HG03064 (cell line): ENCODE data around the gene SLC35B3.
"Not testable (repeated sequence)": the region's sequence is repeated elsewhere in the genome, so short reads cannot be mapped to it uniquely, and the experiment has no call there.

Experiments
- ATAC-seq: cut with Tn5 transposase; IDR thresholded peaks from one replicate; pipeline ENCODE4 v1.9.1; 2021; ENCODE audit warnings: low read depth; ENCODE audit not compliant: unreplicated experiment

SLC35B3 gene

DNA sequence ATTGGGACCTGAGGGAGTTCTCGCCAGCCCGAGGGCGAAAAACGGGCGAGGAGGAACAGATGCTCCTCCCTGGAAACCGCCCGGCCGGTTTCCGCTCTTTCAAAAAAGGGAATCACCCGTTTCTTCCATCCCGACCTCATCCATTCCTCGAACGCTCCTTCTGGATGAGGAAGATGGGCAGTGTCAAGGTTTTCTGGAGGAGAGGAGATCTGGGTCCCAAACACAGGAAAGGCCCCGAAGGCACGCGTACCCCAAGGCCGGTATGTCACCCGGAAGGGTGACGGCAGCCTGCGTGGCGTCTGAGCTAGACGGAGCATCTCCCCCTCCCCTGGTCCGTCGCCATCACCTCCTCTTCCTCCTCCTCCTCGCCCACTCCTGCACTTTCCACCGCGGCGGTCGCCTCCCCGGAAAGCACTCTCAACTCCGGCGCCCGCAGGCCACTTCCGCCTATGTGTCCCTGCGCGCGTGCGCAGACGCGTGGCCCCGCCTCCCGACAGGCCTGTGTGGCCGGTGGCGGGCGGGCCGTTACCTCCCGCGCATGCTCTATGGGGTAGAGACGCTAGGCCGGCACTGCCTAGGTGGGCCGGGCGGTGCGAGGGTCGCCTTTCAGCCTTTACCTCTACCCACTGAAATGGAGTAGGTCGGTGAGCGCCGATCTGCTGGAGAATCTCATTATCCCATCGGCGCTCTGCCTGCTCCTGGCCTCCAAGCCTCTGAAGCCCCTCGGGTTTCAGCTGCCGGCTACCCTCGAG lies at the start of gene SLC35B3:
Gene SLC35B3 (minus strand): TSS at position 453 of the 752 bp plus-strand sequence.
- peak; percentile 97 for ATAC-seq

DNA sequence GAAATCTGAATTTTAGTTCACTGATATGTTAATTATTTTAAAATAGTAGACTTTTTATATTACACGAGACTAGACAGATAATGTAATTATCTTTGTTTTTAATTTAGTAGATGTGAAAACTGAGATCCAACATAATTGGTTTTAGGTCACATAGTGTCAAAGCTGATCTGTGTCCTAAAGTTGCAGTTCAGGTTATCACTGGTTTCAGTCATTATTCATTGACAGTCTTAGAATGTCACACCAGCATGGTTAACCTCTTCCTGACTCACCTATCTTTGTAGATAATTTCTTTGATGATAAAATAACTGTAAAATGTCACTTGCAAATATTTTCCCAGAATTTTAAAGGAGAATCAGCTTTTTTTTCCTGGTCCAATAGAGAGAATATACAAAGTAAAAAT lies 48.3 kb upstream of the SLC35B3 start:
- no peak for ATAC-seq

DNA sequence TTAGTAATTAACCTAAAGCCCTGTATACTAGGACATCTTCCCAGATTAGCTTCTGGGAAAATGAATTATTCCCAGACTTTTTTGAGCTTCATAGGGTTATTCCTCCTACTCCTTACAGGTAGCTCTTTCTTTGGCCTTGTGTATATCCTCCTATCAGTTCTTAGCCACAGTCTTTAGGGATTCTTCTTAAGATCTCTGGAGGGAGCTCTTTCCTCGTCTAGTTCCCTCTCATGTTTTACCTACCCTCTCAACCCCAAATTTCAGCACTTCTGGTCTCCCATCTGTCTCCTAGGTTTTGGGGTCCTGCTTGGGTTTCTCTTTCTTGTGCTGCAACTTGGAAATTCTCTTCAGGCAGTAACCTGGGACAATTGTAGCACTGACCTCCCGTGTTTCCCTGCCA lies 46.4 kb upstream of the SLC35B3 start:
- no peak for ATAC-seq

DNA sequence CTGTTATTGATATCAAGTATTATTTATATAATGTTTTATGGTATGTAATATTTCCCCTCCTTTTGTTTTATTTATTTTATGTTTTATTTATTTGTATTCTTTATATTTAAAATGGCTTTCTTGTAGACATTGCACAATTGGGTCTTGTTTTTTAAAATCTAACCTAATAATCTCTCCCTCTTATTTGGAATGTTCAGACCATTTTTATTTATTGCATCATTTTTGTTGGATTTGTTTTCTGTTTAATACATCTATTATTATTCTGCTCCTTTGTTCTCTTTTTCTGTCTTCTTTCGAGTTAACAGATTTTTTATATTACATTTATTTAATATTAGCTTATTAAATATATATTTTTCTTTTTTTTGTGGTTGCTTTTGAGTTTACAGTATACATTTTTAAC lies 43.1 kb upstream of the SLC35B3 start:
- ATAC-seq = no peak

DNA sequence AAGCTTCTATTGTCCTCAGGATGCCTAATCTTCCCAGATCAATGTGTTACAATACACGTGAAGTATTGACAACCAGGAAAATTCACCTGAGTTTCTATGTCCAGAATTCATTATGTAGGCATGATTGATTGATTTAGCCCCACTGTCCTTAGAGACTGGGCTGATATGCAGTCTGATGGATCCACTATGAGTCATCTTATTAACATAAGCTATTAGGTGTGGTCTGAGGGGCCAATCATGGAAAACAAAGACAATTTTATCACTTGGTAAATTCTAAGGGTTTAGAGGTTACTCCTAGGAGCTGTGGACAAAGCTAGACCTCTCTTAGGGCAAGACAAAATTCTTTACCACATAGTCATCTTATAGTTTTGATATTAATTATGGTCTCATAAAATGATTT lies 41.3 kb upstream of the SLC35B3 start:
- no peak for ATAC-seq

DNA sequence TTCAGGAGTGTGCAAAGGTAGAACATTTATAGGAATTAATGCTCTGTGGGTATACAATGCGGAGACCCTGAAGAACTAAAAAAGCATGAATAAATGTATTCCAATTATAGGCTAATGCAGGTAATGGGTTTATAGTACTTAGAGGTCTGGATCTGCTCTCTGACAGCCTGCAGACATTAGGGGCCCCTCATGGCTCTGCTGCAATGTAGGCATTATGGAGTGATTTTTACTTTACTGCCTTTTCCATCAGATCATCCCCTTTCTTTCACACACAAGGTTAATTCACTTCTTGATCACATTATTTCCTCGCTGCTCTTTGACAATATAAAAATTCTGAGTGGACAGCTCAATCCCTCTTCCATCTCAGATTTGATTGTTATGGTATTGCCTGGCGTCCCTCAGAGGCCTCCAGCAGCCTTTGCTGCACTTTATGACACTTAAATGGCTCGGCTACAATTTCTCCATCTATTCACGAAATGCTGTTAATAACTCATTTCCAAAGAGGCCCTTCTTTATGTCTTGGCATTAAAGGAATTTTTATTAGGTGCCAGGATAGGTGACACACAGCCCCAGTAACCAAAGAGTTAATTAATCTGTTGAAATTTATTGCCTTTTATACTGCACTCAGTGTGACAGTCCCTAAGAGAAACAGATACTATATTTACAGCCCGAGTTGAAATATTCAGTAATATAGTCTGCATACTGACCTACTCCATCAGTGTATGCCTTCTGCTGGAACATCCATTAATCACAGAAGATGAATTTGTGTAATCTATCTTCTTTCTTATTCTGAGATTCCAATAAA lies 33.4 kb upstream of the SLC35B3 start:
- no peak for ATAC-seq

DNA sequence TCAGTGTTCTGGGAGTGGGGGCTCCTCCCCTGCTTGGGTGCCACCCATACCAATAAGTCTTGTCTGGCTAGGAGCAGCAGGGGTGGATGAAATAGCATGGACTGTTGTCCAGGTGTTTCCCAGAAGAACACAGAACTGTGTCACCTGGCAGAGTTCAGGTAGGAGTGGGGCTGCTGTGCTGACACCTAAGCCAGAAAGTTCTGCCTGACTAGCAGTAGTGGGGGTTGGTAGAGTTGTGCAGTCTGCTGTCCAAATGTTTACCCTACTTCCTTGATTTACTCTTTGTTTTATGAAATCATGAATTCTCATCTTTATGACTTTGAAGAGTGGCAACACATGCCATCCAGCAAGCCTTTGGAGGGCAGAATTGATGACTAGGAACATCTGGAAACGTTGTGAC lies 27.3 kb upstream of the SLC35B3 start:
- no peak for ATAC-seq

DNA sequence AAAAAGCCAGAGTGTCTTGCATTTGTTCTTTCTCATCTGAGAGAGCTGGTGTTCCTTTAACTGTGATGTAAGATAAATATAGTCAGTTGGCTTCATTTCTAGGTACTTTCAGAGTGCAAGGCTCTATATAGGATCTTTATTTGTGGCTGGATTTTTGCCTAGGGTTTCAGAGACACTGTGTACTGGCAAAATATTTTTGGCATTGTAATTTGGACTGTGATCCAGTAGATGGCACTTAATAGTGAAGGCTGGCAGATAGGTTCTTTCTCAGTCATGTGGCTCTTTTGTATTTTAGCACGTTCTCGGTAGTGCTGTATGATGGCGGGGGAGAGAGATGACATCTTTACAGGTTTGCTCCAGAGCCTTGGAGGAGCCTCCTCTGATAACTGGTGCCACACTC lies 26.8 kb upstream of the SLC35B3 start:
- ATAC-seq = no peak

DNA sequence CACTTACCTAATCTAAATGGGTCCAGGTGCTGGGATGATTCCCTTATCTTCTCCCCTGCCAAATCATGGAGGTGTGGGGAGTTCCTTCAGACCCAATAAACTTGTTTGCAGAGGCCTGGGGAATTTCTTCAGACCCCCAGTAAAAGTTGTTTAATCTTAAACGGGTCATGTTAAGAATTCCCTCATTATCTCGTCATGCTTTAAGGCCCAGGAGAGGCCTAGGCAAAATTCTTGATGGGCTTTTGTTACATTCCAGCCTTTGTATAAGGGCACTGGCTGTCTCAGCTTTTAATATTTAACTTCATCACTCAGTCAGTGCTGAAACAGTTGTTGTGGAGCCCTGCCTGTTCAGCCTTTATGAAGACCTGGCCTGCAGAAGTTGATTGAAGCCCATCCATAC lies 11.0 kb upstream of the SLC35B3 start:
- no peak for ATAC-seq

DNA sequence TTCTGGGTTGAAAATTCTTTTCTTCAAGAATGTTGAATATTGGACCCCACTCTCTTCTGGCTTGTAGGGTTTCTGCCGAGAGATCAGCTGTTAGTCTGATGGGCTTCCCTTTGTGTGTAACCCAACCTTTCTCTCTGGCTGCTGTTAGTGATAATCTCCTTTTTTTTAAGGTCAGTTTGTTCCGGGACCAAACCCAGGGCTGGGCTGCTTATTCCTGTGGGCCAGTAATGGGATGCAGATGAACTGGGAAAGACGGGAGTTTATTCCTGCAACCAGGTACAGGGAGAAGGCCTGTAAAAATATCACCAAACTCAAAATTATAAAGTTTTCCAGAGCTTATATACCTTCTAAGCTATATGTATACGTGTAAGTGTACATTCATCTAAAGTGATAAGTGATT lies 10.6 kb upstream of the SLC35B3 start:
- ATAC-seq = not testable (repeated sequence)

DNA sequence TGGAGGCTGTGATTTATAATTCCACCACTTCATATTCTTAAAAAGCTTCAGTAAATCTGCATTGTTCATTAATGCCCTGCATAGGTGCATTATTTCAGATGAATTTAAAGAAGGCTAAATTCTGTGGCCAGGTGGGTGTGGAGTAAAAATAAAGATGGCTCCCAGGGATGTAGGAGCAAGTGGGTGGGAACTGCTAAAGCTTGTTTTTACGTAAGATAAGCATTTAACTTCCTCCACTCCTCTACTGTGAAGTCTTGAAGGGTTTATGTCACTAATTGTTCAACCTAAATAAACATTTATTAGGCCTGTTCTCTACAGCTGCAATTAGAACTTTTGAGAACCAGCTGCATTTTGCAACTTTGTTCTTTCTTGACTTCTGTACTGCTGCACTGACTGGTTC lies 6.8 kb upstream of the SLC35B3 start:
- no peak for ATAC-seq

DNA sequence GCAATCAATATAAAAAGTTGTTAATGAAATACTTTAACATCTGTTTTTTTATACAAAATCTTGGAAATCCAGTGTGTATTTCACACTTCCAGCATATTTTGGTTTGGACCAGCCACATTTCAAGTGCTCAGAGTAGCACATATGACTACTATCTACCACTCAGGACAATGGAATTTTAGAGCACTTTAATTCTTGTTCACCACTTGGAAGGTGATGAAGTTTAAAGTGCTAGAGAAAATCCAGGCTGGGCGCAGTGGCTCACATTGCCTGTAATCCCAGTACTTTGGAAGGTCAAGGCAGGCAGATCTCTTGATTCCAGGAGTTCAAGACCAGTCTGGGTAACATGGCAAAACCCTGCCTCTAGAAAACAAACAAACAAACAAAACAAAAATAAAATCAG lies 6.1 kb upstream of the SLC35B3 start:
- ATAC-seq = no peak

DNA sequence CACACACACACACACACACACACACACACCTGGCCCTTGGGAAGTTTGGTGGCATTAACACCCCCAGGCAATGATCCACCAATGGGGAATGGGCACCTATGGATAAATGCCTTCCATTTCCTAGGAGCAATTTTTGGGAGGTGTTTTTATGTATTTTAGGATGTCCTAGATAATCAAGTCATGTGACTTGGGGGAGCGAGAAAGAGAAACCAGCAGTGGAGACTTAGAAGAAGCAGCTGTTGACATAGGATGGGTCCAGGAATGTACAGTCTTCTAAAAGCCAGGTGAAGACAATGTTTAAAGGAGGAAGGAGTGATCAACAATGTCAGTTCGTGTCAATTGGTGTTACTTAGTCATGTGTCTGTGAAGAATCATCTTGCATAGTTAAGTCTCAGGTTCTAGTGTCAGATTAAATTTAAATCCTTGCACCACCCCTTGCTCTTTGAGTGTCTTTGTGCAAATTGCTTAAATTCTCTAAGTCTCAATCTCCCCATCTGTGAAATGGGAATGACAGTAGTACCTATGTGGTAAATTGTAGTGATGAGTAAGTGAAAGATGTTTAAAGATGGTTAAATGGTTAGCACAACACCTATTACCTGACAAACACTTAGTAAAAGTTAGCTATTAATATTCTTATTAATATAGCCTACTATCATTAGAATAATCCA lies 4.4 kb upstream of the SLC35B3 start:
- ATAC-seq = no peak

DNA sequence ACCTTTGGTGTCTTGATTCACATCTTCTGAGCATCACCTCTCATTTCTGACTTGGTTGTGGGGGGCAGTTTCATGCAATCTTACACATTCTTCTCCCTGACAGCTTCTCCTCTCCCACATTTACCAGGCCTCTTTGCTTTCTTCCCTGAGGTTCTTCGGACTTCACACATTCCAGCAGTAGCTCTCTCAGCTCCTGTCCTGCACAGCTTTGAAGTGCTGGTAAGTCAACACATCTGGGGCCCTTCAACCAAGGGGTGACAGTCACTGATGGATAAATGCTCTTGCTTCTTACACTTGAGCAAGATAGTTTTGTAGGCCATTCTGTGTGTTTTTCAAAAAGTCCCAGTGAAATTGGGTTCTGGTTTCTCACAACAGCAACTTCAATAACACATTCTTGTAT lies 2.5 kb upstream of the SLC35B3 start:
- ATAC-seq = no peak

DNA sequence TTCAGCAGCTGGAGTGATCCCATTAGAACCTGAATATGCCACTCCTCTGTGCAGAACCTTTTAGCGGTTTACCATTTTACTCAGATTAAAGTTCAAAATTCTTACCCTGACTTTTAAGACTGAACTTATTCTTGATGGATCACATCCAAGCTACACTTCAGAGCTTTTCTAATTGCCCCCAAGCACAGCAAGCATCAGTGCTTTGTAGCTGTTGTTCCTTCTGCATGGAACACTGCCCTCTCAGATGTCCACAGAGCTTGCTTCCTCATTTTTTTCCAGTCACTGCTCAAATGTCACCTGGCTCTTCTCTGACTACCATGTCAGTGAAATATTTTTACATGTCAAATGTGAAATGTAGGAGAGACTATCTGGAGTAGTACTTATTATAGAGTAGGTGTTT lies 1.6 kb upstream of the SLC35B3 start:
- no peak for ATAC-seq

DNA sequence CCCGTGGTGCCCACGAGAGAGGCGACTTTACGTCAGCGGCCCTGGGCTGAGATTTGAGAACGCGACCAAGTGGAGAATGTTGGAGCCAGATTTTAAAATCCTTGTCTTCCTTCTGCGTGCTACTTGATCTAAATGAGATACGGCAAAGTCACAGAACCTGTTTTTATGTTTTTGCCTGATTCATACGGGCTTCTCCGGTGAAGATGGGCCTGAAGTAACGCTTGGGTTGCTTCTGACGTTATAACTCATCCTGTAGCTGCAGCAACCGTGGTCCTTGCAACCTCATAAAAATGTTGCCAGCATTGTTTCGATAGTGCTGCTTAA lies 462 bp upstream of the SLC35B3 start:
- ATAC-seq = no peak

DNA sequence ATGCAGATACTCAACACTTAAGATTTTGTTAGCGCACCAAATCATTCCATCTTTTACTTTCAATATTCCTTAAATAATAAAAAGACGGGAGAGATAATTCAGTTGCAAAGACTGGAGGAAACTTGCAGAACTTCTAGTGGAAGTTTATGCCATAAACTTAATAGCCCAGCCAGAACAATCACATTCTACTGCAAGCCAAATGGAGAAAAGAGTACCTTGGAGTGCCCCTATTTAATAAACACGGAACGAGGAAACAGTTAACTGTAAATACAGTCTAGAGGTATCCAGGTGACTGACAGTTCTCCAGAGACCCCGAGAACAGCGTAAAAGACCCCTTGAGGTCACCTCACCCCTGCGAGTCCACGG lies 635 bp downstream of the SLC35B3 start:
- peak; percentile 18 for ATAC-seq

DNA sequence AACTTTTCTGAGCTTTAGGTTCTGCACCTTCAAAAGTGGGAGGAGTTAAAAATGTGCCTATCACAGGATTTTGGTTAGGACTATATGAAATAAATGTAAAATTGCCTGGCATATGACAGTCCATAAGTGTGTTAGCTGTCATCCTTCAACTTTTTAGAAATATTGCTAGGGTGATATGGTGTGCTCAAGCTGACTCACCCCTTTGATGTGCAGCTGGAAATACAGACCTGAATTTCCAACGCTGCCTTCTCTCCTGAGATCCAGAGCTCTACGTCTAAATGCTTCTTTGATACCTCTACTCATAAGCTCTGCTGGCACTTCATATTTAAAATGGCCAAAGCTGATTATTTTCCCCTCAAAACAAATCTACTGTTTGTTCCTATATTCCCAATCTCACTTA lies 2.7 kb downstream of the SLC35B3 start:
- no peak for ATAC-seq

DNA sequence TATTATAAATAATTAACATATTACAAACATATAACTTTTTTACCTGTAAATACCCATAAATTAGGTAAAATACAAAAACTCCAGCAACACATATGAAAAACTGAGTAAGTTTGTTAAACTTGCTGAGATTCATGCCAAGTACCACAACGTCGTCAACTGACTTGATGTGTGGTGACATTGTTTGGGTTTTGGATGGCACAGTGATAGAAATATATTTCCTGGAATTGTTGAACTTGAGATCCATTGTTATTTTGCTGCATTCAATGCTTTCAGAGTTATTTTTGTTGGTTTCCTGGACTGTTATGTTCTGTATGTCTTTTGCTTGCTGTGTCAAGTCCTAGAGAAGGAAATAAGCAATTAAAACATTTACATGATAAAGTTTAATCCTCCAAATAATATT lies 5.5 kb downstream of the SLC35B3 start:
- no peak for ATAC-seq

DNA sequence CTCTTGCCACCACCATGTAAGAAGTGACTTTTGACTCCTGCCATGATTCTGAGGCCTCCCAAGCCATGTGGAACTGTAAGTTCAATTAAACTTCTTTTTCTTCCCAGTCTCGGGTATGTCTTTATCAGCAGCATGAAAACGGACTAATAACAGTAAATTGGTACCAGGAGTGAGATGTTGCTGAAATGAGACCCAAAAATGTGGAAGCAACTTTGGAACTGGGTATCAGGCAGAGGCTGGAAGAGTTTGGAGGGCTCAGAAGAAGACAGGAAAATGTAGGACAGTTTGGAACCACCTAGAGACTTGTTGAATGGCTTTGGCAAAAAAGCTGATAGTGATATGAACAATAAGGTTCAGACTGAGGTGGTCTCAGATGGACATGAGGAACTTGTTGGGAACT lies 8.8 kb downstream of the SLC35B3 start:
- ATAC-seq = not testable (repeated sequence)

DNA sequence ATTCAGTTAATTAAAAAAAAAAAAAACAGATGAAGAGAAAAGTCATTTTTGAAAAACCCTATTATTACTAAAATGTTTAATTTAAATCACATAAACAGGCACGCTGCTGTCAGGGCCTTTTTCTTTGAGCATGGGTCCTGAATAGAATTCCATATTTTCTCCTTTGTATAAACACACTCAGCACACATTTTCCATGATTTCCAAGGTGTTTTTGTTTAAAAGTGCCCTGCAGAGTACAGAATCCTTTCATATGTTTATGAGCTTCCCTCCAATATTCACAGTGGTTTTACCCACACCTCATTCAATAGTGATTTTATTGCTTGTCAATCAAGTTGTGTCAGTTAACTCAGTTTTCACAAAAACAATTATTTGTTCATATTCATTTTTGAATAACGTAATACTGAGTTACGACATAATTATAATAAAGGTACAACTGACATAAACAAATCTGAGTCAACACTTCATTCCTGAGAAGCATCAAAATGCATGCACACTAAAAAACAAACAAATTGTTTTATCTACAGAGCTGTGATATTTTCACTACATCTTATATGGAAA lies 15.2 kb downstream of the SLC35B3 start:
- no peak for ATAC-seq
